ENCODE results near the gene PITX3. TPM values are rescaled to one million over a fixed set of nuclear protein-coding genes. Genes with fewer than 3 reads are reported as not detected.

PITX3 gene
- polyA plus RNA-seq, 1 of the 3 experiments (the other 2 are of a cell fraction): not detected

GRCh38 chr10:102222797-102223196 is 18.5 kb downstream of the PITX3 start:
- H3K27me3 ChIP-seq (ENCODE audit: insufficient read depth): peaks cover 2% of the 10 kb centered on the region; the same call in 1 of the 2 replicates
- no peak overlapping the region for H3K9ac ChIP-seq
- H3K4me1 ChIP-seq (ENCODE audit: control insufficient read depth in 1 of 2, insufficient read depth in 2 of 2, low read depth in 1 of 2, low read length in 1 of 2): peaks cover 0 to 10% of the 10 kb centered on the region in 2 experiments; a peak in 2 of 4 replicates
- no peaks in the 10 kb centered on the region for H3K9me2 ChIP-seq
- no peak for TF ChIP-seq MXI1 (IDR thresholded peaks at IDR 0.05; ENCODE audit: low read depth, low read length)
- TF ChIP-seq EZH2phosphoT487 (IDR thresholded peaks at IDR 0.05; ENCODE audit: borderline replicate concordance, low read depth): no peak
- no peak for TF ChIP-seq TAF1 (IDR thresholded peaks at IDR 0.05; ENCODE audit: borderline replicate concordance, low read depth, low read length)
- no peak for TF ChIP-seq POLR2AphosphoS5 (IDR thresholded peaks at IDR 0.05; ENCODE audit: low read depth, low read length)
- TF ChIP-seq, protein P1, sequence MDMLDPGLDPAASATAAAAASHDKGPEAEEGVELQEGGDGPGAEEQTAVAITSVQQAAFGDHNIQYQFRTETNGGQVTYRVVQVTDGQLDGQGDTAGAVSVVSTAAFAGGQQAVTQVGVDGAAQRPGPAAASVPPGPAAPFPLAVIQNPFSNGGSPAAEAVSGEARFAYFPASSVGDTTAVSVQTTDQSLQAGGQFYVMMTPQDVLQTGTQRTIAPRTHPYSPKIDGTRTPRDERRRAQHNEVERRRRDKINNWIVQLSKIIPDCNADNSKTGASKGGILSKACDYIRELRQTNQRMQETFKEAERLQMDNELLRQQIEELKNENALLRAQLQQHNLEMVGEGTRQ (IDR thresholded peaks at IDR 0.05; ENCODE audit: borderline replicate concordance, low read depth, low read length): no peak
- no peak for TF ChIP-seq TCF12 (IDR thresholded peaks at IDR 0.05)
- TF ChIP-seq IRF3 (IDR thresholded peaks at IDR 0.05; ENCODE audit: low read depth, low read length): no peak
- no peak for TF ChIP-seq REST (IDR thresholded peaks at IDR 0.05; ENCODE audit: low read depth, low read length)
- TF ChIP-seq RAD21 (IDR thresholded peaks at IDR 0.05; ENCODE audit: low read length): no peak
- H3K36me3 ChIP-seq (replicated peaks in 1 of 2; ENCODE audit: control insufficient read depth in 1 of 2, insufficient read depth in 2 of 2, low read length in 1 of 2): no peaks in the 10 kb centered on the region
- no peak overlapping the region for H3K27ac ChIP-seq (ENCODE audit: low read depth in 2 of 2, low read length in 1 of 2)
- DNase-seq: no peak
- no peak overlapping the region for H3K4me3 ChIP-seq (ENCODE audit: low read depth in 2 of 2, low read length in 1 of 2)
- 72% methylated on average over 5 of the region's 5 CpGs for WGBS (ENCODE audit: low lambda C conversion rate)
- H3K9me3 ChIP-seq: no peaks in the 10 kb centered on the region
- H3K4me2 ChIP-seq: no peak overlapping the region
- POLR2A ChIA-PET: no interaction called here
- no peaks in the 10 kb centered on the region for H4K20me1 ChIP-seq (ENCODE audit: insufficient read depth)
- no peak overlapping the region for H2AFZ ChIP-seq (ENCODE audit: low read depth)
- no peaks in the 10 kb centered on the region for H3K79me2 ChIP-seq (ENCODE audit: insufficient read depth)
- CTCF ChIA-PET: interaction anchor here (1.2 to 23.6 kb wide), 5 partner anchors 53 to 281 kb away, joined by 3 to 824 read pairs (median 4); partner anchors contain the start of gene SUFU
- no peaks in the 10 kb centered on the region for H3F3A ChIP-seq (replicated peaks; ENCODE audit: insufficient read depth)

DNA sequence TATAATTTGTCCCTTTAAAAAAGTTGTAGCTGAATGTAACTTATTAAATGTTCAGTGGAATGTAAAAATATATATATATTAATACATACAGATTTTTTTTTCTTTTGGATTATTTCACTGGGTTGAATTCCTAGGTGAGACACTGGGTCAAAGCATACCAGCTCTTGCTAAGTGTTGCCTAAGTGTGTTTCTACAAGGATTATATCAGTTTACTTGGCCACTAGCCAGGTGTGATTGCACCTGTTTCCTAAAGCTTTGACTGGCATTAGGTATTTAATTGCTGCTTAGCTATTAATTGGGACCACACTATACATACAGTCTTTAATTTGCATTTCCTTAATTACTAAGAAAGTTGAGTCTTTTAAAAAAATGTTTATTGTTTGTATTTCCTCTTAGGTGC is 20.7 kb downstream of the PITX3 start:
- Histone ChIP-seq H3F3A (replicated peaks; ENCODE audit: insufficient read depth) (no peaks in the 10 kb centered on the region), H3K36me3 (replicated peaks in 1 of 2; ENCODE audit: control insufficient read depth in 1 of 2, insufficient read depth in 2 of 2, low read length in 1 of 2) (no peaks in the 10 kb centered on the region), H2AFZ (ENCODE audit: low read depth) (no peak overlapping the region), H3K27me3 (ENCODE audit: insufficient read depth) (no peaks in the 10 kb centered on the region), H4K20me1 (ENCODE audit: insufficient read depth) (no peaks in the 10 kb centered on the region), H3K27ac (ENCODE audit: low read depth in 2 of 2, low read length in 1 of 2) (no peak overlapping the region), H3K4me1 (ENCODE audit: control insufficient read depth in 1 of 2, insufficient read depth in 2 of 2, low read depth in 1 of 2, low read length in 1 of 2) (peaks cover 0 to under 1% of the 10 kb centered on the region in 2 experiments; a peak in 2 of 4 replicates), H3K9ac (no peak overlapping the region), H3K4me2 (no peak overlapping the region), H3K79me2 (ENCODE audit: insufficient read depth) (no peaks in the 10 kb centered on the region), H3K9me3 (no peaks in the 10 kb centered on the region), H3K9me2 (no peaks in the 10 kb centered on the region), H3K4me3 (ENCODE audit: low read depth in 2 of 2, low read length in 1 of 2) (no peak overlapping the region)
- no peak for DNase-seq
- POLR2A ChIA-PET: no interaction called here
- CTCF ChIA-PET: interaction anchor here (1.2 to 23.6 kb wide), 4 partner anchors 11 to 179 kb away, joined by 5 to 824 read pairs (median 30); no protein-coding TSS in a partner anchor
- TF ChIP-seq ELF1 (IDR thresholded peaks at IDR 0.05) (no peak), IRF3 (IDR thresholded peaks at IDR 0.05; ENCODE audit: low read depth, low read length) (no peak), USF1 (IDR thresholded peaks at IDR 0.05; ENCODE audit: borderline replicate concordance, low read depth) (no peak), RAD21 (IDR thresholded peaks at IDR 0.05; ENCODE audit: low read length) (no peak), TCF12 (IDR thresholded peaks at IDR 0.05) (no peak), RFX5 (IDR thresholded peaks at IDR 0.05; ENCODE audit: low read length) (no peak), FOXJ3 (CRISPR knock-in tag; IDR thresholded peaks at IDR 0.05) (no peak), FOSL2 (IDR thresholded peaks at IDR 0.05; ENCODE audit: borderline replicate concordance, low read depth) (no peak), REST (IDR thresholded peaks at IDR 0.05; ENCODE audit: low read depth, low read length) (no peak)

All from SK-N-SH (cell line).